Osteocyte (in vitro differentiated cells): ENCODE results near the gene MAML2. TPM values are rescaled to one million over a fixed set of nuclear protein-coding genes. Genes with fewer than 3 reads are reported as not detected.

Source experiments
- DNase-seq: peaks from one replicate; pipeline ENCODE4 v3.0.0; 2021; ENCODE audit warnings: mixed read lengths; ENCODE audit not compliant: unreplicated experiment; ENCODE audit errors: extremely low spot score
- H3K27ac Mint-ChIP-seq: one replicate; pipeline ENCODE4 v1.8.0; 2021; ENCODE audit warnings: mild to moderate bottlenecking, mixed read lengths; ENCODE audit not compliant: unreplicated experiment
- H3K27me3 Mint-ChIP-seq: one replicate; pipeline ENCODE4 v1.8.0; 2021; ENCODE audit warnings: mixed read lengths; ENCODE audit not compliant: unreplicated experiment
- H3K36me3 Mint-ChIP-seq: one replicate; pipeline ENCODE4 v1.8.0; 2021; ENCODE audit warnings: mixed read lengths; ENCODE audit not compliant: unreplicated experiment
- H3K4me1 Mint-ChIP-seq: one replicate; pipeline ENCODE4 v1.8.0; 2021; ENCODE audit warnings: mixed read lengths; ENCODE audit not compliant: unreplicated experiment
- H3K4me3 Mint-ChIP-seq: one replicate; pipeline ENCODE4 v1.8.0; 2021; ENCODE audit warnings: mild to moderate bottlenecking, moderate library complexity, mixed read lengths; ENCODE audit not compliant: unreplicated experiment
- H3K9me3 Mint-ChIP-seq: one replicate; pipeline ENCODE4 v1.8.0; 2021; ENCODE audit warnings: mixed read lengths; ENCODE audit not compliant: unreplicated experiment
- total RNA-seq: library from RNA; stranded (reverse); gene quantifications from 2 replicates; pipeline ENCODE4 v1.2.1, GENCODE V29; 2021
- TF ChIP-seq, protein P1 (sequence below): fragments of 200-600 bp; sonication (generic); IDR thresholded peaks from 2 replicates; pipeline ENCODE4 v1.5.0; 2021; ENCODE audit warnings: antibody characterized with exemption, mild to moderate bottlenecking, moderate library complexity

Gene MAML2
- total RNA-seq, 1 donor from 2014 or later = 29.3 TPM

DNA sequence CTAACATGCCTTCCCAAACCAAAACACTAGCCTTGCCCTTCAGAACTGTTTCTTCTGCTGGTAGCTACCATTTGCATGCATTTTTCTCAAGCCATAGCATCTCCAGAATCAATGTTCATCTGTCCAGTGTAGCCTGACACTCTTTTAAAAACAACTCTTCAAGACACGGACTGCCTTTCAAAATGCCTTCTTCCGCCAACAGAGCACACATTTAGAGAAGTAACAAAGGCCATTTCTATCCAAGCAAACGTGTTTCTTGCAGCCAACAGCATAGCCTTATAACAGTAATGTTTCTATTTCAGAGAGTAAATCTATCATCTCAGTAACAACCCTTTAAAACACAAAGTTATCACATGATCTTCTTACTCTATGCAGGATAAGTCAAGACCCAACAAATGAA, 275.8 kb downstream of the MAML2 start:
- Mint-ChIP-seq H3K27me3 (no peaks in the 10 kb centered on the region), H3K27ac (no peak overlapping the region), H3K4me1 (peaks cover 28% of the 10 kb centered on the region), H3K4me3 (no peak overlapping the region), H3K36me3 (peaks cover 9% of the 10 kb centered on the region), H3K9me3 (no peaks in the 10 kb centered on the region)
- DNase-seq = no peak
- TF ChIP-seq, protein P1, sequence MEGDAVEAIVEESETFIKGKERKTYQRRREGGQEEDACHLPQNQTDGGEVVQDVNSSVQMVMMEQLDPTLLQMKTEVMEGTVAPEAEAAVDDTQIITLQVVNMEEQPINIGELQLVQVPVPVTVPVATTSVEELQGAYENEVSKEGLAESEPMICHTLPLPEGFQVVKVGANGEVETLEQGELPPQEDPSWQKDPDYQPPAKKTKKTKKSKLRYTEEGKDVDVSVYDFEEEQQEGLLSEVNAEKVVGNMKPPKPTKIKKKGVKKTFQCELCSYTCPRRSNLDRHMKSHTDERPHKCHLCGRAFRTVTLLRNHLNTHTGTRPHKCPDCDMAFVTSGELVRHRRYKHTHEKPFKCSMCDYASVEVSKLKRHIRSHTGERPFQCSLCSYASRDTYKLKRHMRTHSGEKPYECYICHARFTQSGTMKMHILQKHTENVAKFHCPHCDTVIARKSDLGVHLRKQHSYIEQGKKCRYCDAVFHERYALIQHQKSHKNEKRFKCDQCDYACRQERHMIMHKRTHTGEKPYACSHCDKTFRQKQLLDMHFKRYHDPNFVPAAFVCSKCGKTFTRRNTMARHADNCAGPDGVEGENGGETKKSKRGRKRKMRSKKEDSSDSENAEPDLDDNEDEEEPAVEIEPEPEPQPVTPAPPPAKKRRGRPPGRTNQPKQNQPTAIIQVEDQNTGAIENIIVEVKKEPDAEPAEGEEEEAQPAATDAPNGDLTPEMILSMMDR = no peak

GRCh38 chr11:96065379-96065778, 277.6 kb downstream of the MAML2 start:
- Mint-ChIP-seq H3K9me3 (no peaks in the 10 kb centered on the region), H3K36me3 (peaks cover 7% of the 10 kb centered on the region), H3K4me1 (peaks cover 42% of the 10 kb centered on the region), H3K4me3 (no peak overlapping the region), H3K27me3 (no peaks in the 10 kb centered on the region), H3K27ac (peak overlapping the region; percentile 32)
- no peak for DNase-seq
- TF ChIP-seq, protein P1 = no peak

DNA sequence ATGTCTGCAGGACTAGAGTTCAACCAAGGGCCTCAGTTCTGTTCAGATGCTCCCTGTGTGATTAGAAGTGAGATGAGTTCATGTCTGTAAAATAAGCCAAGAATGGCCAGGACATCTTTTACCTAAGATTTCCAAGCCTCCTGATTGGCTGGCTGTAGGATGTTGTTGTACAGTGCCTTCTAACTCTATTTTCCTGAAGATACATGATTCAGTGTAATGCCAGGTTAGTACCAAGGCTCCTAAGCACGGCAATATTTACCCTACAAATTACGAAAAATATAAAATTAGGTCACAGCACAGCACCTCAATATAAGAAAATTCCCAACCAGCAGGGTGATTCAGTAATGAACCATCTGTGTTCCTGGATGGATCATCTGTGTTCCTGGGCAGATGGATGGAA, 279.1 kb downstream of the MAML2 start:
- Mint-ChIP-seq H3K4me1 (peaks cover 44% of the 10 kb centered on the region), H3K27me3 (no peaks in the 10 kb centered on the region), H3K27ac (no peak overlapping the region), H3K9me3 (no peaks in the 10 kb centered on the region), H3K36me3 (peaks cover 13% of the 10 kb centered on the region), H3K4me3 (no peak overlapping the region)
- no peak for DNase-seq
- TF ChIP-seq, protein P1 = no peak

- no peak overlapping the region for H3K4me3 Mint-ChIP-seq
- no peaks in the 10 kb centered on the region for H3K9me3 Mint-ChIP-seq
- H3K36me3 Mint-ChIP-seq = peaks cover 11% of the 10 kb centered on the region
- no peak for DNase-seq
- TF ChIP-seq, protein P1 = no peak
- H3K27ac Mint-ChIP-seq = peak overlapping the region; percentile 51
- no peaks in the 10 kb centered on the region for H3K27me3 Mint-ChIP-seq
- peaks cover 44% of the 10 kb centered on the region for H3K4me1 Mint-ChIP-seq
These were observed 279.9 kb downstream of the MAML2 start for GRCh38 chr11:96063053-96063452.

DNA sequence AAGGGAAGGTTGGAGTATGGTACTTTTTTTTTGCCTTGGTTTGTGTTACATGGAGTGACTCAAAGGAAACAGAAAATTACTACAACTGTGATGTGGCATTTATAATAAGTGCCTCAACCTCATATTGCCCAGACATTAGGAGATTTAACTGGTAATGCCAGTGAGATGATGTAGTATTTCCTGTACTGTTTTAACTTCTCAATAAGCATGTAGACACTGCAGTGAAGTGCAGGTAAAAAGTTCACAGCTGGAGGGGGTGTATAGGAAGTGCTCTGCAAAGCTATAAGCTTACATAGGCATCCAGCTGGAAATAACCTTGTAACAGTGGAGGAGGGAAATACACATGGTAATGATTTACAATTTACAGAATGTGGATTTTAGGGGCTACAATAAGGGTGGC, 280.9 kb downstream of the MAML2 start:
- TF ChIP-seq, protein P1 = no peak
- Mint-ChIP-seq H3K4me3 (no peak overlapping the region), H3K36me3 (peaks cover 10% of the 10 kb centered on the region), H3K9me3 (no peaks in the 10 kb centered on the region), H3K27ac (peak overlapping the region; percentile 70), H3K27me3 (no peaks in the 10 kb centered on the region), H3K4me1 (peaks cover 42% of the 10 kb centered on the region)
- no peak for DNase-seq
